NCI-H82 treated with DMSO at 0.1 percent for 48 hours (cell line): Measurements from ENCODE around the gene LIF.
"Not testable (repeated sequence)": the region's sequence is repeated elsewhere in the genome, so short reads cannot be mapped to it uniquely, and the experiment has no call there.

ENCODE experiments used
- DNase-seq: peaks from one replicate; lab custom pipeline; 2025; ENCODE audit not compliant: unreplicated experiment; lab: John Stamatoyannopoulos, UW

LIF gene

GRCh38 chr22:30212363-30212995 is 34.1 kb downstream of the LIF start:
- no peak for DNase-seq

GRCh38 chr22:30211124-30211820 is 35.3 kb downstream of the LIF start:
- DNase-seq, result no peak

GRCh38 chr22:30210235-30210909 is 36.2 kb downstream of the LIF start:
- no peak for DNase-seq

GRCh38 chr22:30209642-30210041 is 36.9 kb downstream of the LIF start:
- no peak for DNase-seq

- no peak for DNase-seq
These were observed 37.6 kb downstream of the LIF start for GRCh38 chr22:30208631-30209603.

GRCh38 chr22:30206944-30207343 is 39.6 kb downstream of the LIF start:
- no peak for DNase-seq

GRCh38 chr22:30205281-30206115 is 41.1 kb downstream of the LIF start:
- DNase-seq, result no peak

- DNase-seq, result no peak
These were observed 41.8 kb downstream of the LIF start for GRCh38 chr22:30204742-30205111.

- DNase-seq, result no peak
These were observed 42.4 kb downstream of the LIF start for GRCh38 chr22:30204015-30204741.

GRCh38 chr22:30202531-30203006 is 44.0 kb downstream of the LIF start:
- DNase-seq, result no peak

- no peak for DNase-seq
These were observed 44.6 kb downstream of the LIF start for GRCh38 chr22:30201945-30202344.

GRCh38 chr22:30200905-30201304 is 45.7 kb downstream of the LIF start:
- DNase-seq, result not testable (repeated sequence)

GRCh38 chr22:30198921-30199320 is 47.6 kb downstream of the LIF start:
- no peak for DNase-seq

- no peak for DNase-seq
These were observed 48.3 kb downstream of the LIF start for GRCh38 chr22:30198152-30198825.

- DNase-seq, result no peak
These were observed 49.2 kb downstream of the LIF start for GRCh38 chr22:30197389-30197788.

- DNase-seq, result no peak
These were observed 49.7 kb downstream of the LIF start for GRCh38 chr22:30196880-30197336.

- peak; percentile 67 for DNase-seq
These were observed 50.2 kb downstream of the LIF start for GRCh38 chr22:30196141-30196879.
